ENCODE data around the gene OTX2.

Gene OTX2

DNA sequence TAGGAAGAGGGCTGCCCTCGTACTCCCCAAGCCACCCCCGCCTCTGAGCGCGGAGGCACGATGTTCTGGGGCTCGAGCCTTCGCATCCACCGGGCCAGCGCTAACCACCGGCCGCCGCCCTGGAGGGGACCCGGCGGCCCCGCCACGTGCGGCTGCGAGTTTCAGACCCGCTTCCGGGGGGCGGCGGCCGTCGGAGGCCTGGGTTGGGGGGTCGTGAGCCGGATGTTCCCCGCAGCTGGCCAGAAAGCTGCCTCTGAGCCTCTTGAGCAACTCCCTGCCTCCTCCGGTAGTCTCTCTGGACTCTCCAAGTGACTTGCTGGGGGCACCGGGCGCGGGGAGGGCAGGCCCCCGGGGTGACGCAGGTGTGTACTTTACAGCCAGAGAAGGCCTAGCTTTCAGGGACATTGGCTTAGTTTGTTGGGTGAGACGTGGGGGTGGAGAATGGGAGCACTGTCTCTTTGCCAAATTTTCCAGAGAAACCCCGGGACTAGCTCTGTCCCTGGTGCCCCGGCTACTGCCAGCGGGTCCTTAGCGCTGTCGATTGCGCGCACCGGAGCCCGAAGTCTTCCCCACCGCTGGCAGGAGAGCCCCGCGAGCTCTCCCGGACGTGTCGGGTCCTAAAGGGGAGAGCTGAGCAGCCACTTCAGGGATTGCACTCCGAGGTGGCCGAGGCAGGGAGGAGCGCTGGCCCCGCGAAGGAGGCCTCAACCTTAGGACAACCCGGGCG, 15.6 kb downstream of the OTX2 start:
- no peak for DNase-seq

GRCh38 chr14:56794088-56794556, 16.2 kb downstream of the OTX2 start:
- DNase-seq = no peak

GRCh38 chr14:56789955-56790354, 20.3 kb downstream of the OTX2 start:
- no peak for DNase-seq

GRCh38 chr14:56787530-56787929, 22.7 kb downstream of the OTX2 start:
- DNase-seq = no peak

- no peak for DNase-seq
Measured at GRCh38 chr14:56782711-56783110, 27.6 kb downstream of the OTX2 start.

DNA sequence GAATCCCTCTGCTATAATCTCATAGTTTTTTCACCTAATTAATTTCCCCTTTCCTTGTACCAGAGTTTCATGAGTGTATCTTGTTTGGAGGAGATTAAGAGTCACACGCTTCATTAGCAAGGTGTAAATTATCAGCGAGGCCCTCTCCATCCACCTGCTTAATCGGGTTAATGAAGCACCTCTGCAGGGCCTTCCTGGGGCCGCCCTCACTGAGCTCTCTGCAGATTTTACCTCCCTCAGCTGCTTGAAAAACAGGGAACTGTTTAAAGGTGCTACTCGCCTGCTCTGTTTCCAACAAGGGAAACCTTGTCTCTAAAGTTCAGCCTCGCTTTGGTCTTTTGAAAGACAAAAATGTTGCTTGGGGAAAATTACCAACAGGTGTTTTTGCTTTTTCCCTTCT, 35.8 kb downstream of the OTX2 start:
- DNase-seq = no peak

- no peak for DNase-seq
Measured at GRCh38 chr14:56770512-56770911, 39.8 kb downstream of the OTX2 start.

GRCh38 chr14:56760164-56760914, 49.9 kb downstream of the OTX2 start:
- no peak for DNase-seq

- no peak for DNase-seq
Measured at GRCh38 chr14:56759633-56760032, 50.6 kb downstream of the OTX2 start.

DNA sequence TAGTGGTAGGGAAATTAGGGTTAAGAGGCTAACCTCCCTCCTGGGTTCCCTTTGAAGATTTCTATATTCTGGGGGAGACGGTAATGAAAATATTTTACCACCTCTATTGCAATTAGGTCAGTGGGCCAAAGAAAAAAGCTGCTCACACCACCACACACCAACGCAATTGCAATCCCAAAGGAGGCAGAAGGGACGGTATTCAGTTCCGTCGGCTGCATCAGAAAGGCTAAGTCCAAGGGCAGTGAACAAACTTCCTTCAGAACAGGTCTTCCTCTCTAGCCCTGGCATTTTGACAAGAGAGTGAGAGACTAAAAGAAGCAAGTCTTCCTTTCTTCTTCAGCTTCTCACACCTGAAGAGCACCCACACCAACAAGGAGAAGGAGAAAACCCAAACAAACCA, 51.2 kb downstream of the OTX2 start:
- DNase-seq = no peak

DNA sequence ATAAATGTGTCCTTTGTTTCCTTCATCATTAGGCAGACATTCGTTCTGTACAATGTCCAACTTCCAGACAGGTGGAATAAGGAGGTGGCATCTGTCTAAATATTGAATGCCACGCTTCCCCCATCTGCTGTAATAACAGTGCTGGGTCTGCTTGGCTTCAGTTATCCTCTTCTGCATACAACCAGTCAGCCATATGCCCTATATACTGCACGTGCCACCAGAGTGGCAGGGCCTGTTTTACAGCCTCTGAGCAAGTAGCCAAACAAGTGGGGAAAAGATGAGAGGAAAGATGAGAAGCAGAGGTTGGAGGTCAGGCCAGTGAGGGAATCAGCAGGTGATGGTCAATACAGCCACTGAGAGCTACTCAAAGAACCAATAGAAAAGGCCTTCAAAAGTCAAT, 55.4 kb downstream of the OTX2 start:
- DNase-seq = no peak

GRCh38 chr14:56753396-56753795, 56.9 kb downstream of the OTX2 start:
- no peak for DNase-seq

DNA sequence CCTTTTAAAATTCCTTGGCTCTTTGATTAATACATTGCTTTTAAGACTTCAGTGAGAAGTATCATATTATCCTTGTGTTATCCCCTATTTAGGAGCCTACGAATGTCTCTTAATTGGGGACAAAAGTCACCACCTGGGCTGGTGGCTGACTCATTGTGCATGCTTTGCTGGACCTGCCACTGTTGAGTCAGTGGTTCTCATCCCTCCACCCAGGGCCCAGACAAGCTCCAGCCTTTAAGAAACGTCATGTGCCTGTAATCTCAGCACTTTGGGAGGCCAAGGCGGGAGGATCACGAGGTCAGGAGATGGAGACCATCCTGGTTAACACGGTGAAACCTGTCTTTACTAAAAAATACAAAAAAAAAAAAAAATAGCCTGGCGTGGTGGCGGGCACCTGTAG, 57.9 kb downstream of the OTX2 start:
- no peak for DNase-seq

- DNase-seq = no peak
Measured at GRCh38 chr14:56751471-56751870, 58.8 kb downstream of the OTX2 start.

All from NCI-H1436 treated with DMSO at 0.1 percent for 48 hours (cell line).